ENCODE results near the gene MYL3. TPM values are rescaled to one million over a fixed set of nuclear protein-coding genes. Genes with fewer than 3 reads are reported as not detected.

Gene MYL3
- total RNA-seq, 1 experiment from 2014 or later, result not detected

DNA sequence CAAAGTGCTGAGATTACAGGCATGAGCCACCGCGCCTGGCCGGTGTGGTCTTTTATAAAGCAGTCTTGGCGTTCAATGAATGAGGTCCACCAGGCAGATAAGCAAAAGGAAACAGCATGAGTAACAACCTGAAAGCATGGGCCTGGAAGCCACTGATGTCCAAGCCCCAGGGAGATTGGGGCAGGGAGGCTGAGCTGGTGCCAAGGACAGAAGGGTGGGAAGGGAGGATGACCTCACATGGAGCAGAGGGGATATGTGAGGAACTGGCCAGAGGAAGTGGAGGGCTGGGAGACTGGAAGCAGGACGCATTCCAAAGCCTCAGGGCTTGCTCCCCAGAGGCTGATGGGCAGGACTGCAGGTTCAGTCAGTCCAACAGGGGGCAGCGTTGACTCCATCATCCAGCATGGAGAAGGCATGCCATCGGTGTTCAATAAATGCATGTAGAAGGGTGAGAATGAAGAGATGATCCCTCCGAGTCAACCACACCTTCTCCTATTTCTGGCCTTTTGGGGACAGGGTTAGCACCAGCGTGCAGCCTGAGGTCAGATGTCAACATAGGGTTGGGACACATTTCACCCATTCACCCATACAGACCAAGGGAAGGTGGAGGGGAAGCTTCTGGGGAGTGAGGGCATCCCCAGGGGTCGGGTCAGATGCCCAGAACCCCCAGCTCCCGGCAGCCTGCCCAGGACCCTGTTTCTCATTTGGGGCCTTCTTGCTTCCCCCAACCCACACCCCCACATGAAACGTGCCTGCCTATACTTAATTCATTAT lies 14.8 kb downstream of the MYL3 start:
- no peak overlapping the region for H3K4me2 ChIP-seq (ENCODE audit: low read length)
- H2AFZ ChIP-seq (ENCODE audit: low read length), result no peak overlapping the region
- H3K4me1 ChIP-seq (ENCODE audit: insufficient read depth, low read length), result peaks cover 13% of the 10 kb centered on the region
- no peak overlapping the region for H3K9ac ChIP-seq (ENCODE audit: low read length)
- no peaks in the 10 kb centered on the region for H3K9me3 ChIP-seq (ENCODE audit: low read length)
- DNase-seq (peak; percentile 28), ATAC-seq (no peak)
- H3K36me3 ChIP-seq (ENCODE audit: low read depth, low read length), result no peaks in the 10 kb centered on the region
- BruUV-seq (replicated peaks), result no TSS peak
- POLR2A ChIA-PET (ENCODE audit: unreplicated experiment), result no interaction called here
- H3K4me3 ChIP-seq (ENCODE audit: low read length), result no peak overlapping the region
- H4K20me1 ChIP-seq (ENCODE audit: low read length), result no peaks in the 10 kb centered on the region
- intact Hi-C loops (cut with micrococcal nuclease), result no loop called here
- H3K27ac ChIP-seq (ENCODE audit: low read length), result no peak overlapping the region
- TF ChIP-seq, protein P1, sequence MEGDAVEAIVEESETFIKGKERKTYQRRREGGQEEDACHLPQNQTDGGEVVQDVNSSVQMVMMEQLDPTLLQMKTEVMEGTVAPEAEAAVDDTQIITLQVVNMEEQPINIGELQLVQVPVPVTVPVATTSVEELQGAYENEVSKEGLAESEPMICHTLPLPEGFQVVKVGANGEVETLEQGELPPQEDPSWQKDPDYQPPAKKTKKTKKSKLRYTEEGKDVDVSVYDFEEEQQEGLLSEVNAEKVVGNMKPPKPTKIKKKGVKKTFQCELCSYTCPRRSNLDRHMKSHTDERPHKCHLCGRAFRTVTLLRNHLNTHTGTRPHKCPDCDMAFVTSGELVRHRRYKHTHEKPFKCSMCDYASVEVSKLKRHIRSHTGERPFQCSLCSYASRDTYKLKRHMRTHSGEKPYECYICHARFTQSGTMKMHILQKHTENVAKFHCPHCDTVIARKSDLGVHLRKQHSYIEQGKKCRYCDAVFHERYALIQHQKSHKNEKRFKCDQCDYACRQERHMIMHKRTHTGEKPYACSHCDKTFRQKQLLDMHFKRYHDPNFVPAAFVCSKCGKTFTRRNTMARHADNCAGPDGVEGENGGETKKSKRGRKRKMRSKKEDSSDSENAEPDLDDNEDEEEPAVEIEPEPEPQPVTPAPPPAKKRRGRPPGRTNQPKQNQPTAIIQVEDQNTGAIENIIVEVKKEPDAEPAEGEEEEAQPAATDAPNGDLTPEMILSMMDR (conservative IDR thresholded peaks at IDR 0.05; ENCODE audit: low read depth, low read length), result peak; percentile 65
- TF ChIP-seq EZH2 (IDR thresholded peaks at IDR 0.05; ENCODE audit: low read length, unreplicated experiment) (no peak), EZH2phosphoT487 (IDR thresholded peaks at IDR 0.05; ENCODE audit: borderline replicate concordance, low read length) (no peak)
- CTCF ChIA-PET, result no interaction called here
- H3F3A ChIP-seq (ENCODE audit: low read length, unreplicated experiment), result no peaks in the 10 kb centered on the region
- no peaks in the 10 kb centered on the region for H3K27me3 ChIP-seq (ENCODE audit: low read length)
- no peaks in the 10 kb centered on the region for H3K79me2 ChIP-seq (ENCODE audit: low read length)
- no peaks in the 10 kb centered on the region for H3K9me2 ChIP-seq (replicated peaks; ENCODE audit: low read length)

DNA sequence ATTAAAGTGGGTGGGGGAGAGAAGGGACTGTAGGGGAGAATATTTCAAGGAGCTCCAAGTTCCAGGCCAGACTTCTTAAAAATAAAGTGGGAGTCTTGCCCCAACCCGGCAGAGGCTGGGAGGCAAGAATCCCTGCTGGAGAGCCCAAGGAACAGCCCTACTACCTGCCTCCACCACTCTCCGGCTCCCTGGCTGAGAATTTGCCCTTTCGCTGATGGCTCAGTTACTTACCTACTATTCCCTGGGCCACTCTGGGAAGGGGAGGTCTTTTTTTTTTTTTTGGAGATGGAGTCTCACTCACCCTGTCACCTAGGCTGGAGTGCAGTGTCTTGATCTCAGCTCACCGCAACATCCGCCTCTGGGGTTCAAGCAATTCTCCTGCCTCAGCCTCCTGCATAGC lies 15.5 kb downstream of the MYL3 start:
- Histone ChIP-seq H3K36me3 (ENCODE audit: low read depth, low read length) (no peaks in the 10 kb centered on the region), H3K4me2 (ENCODE audit: low read length) (no peak overlapping the region), H3K4me3 (ENCODE audit: low read length) (no peak overlapping the region), H3K27ac (ENCODE audit: low read length) (no peak overlapping the region), H3K79me2 (ENCODE audit: low read length) (no peaks in the 10 kb centered on the region), H3K4me1 (ENCODE audit: insufficient read depth, low read length) (peaks cover 13% of the 10 kb centered on the region), H3K9me3 (ENCODE audit: low read length) (no peaks in the 10 kb centered on the region), H2AFZ (ENCODE audit: low read length) (no peak overlapping the region), H3F3A (ENCODE audit: low read length, unreplicated experiment) (no peaks in the 10 kb centered on the region), H3K9ac (ENCODE audit: low read length) (no peak overlapping the region), H3K27me3 (ENCODE audit: low read length) (no peaks in the 10 kb centered on the region), H3K9me2 (replicated peaks; ENCODE audit: low read length) (no peaks in the 10 kb centered on the region), H4K20me1 (ENCODE audit: low read length) (no peaks in the 10 kb centered on the region)
- DNase-seq (no peak), ATAC-seq (no peak)
- ChIA-PET CTCF (no interaction called here), POLR2A (ENCODE audit: unreplicated experiment) (no interaction called here)
- intact Hi-C loops (cut with micrococcal nuclease), result no loop called here
- TF ChIP-seq EZH2phosphoT487 (IDR thresholded peaks at IDR 0.05; ENCODE audit: borderline replicate concordance, low read length), result no peak
- TF ChIP-seq, protein P1 (conservative IDR thresholded peaks at IDR 0.05; ENCODE audit: low read depth, low read length), result no peak
- no peak for TF ChIP-seq EZH2 (IDR thresholded peaks at IDR 0.05; ENCODE audit: low read length, unreplicated experiment)
- no TSS peak for BruUV-seq (replicated peaks)
